PC-9 (cell line): ENCODE results near the gene MEF2C.

Experiments
- CTCF ChIP-seq: fragments of 200-600 bp; sonication (generic); conservative IDR thresholded peaks from 2 replicates; pipeline ENCODE4 v1.6.1; 2017; ENCODE audit warnings: mixed run types, antibody characterized with exemption, mild to moderate bottlenecking, moderate library complexity
- EZH2 ChIP-seq: fragments of 200-600 bp; sonication (generic); IDR thresholded peaks from 2 replicates; pipeline ENCODE4 v1.8.0; 2017; ENCODE audit warnings: antibody characterized with exemption, low read depth

GRCh38 chr5:88872971-88873370 lies 10.0 kb downstream of the MEF2C start:
- no peak for TF ChIP-seq EZH2
- no peak for TF ChIP-seq CTCF
